ENCODE results near the gene MRPL30.
"Not testable (repeated sequence)": the region's sequence is repeated elsewhere in the genome, so short reads cannot be mapped to it uniquely, and the experiment has no call there.

The MRPL30 gene

DNA sequence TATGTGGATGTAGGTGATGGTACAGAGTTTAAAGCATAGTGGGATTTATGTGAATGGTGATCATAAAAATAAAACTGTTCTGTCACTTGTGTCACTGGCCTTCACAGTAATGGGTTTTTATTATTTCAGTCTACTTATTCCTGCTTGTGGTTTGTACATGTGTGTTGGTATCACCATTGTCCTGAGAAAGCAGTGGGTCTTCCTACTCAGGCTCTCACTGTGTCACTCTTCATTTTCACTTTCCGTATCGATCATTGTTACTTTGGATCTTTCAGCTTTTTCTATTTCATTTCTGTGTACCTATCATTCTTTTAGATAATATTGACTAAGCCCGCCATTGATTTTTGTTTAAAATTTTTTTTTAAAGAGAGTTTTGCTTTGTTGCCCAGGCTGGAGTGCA, 7.4 kb downstream of the MRPL30 start:
- no peak for DNase-seq (ENCODE audit: extremely low read depth, low read depth)
- TF ChIP-seq, protein P1, sequence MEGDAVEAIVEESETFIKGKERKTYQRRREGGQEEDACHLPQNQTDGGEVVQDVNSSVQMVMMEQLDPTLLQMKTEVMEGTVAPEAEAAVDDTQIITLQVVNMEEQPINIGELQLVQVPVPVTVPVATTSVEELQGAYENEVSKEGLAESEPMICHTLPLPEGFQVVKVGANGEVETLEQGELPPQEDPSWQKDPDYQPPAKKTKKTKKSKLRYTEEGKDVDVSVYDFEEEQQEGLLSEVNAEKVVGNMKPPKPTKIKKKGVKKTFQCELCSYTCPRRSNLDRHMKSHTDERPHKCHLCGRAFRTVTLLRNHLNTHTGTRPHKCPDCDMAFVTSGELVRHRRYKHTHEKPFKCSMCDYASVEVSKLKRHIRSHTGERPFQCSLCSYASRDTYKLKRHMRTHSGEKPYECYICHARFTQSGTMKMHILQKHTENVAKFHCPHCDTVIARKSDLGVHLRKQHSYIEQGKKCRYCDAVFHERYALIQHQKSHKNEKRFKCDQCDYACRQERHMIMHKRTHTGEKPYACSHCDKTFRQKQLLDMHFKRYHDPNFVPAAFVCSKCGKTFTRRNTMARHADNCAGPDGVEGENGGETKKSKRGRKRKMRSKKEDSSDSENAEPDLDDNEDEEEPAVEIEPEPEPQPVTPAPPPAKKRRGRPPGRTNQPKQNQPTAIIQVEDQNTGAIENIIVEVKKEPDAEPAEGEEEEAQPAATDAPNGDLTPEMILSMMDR (IDR thresholded peaks at IDR 0.05; ENCODE audit: low read depth, low read length): no peak

DNA sequence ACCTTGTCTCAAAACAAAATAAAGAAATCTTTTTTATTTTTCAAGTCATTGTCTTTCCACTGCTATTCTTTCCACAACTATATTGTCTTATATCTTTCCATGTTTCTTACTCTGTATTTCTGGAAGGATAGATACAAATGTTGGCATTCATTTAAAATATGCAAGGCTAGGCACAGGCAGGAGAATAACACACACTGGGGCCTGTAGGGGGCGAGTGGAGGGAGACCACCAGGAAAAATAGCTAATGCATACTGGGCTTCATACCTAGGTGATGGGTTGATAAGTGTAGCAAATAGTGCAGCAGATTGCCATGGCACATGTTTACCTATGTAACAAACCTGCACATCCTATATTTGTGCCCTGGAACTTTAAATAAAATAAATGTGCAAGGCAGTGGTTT, 9.6 kb downstream of the MRPL30 start:
- TF ChIP-seq, protein P1 (IDR thresholded peaks at IDR 0.05; ENCODE audit: low read depth, low read length): no peak
- DNase-seq (ENCODE audit: extremely low read depth, low read depth): no peak

DNA sequence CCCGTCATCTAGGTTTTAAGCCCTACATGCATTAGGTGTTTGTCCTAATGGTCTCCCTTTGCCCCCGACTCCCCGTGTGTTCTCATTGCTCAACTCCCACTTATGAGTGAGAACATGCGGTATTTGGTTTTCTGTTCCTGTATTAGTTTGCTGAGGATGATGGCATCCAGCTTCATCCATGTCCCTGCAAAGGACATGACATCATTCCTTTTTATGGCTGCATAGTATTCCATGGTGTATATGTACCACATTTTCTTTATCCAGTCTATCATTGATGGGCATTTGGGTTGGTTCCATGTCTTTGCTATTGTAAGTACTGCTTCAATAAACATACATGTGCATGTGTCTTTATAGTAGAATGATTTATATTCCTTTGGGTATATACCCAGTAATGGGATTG, 11.4 kb downstream of the MRPL30 start:
- DNase-seq (ENCODE audit: extremely low read depth, low read depth): not testable (repeated sequence)

GRCh38 chr2:99198103-99198841, 17.3 kb downstream of the MRPL30 start:
- DNase-seq (ENCODE audit: extremely low read depth, low read depth): no peak
- TF ChIP-seq, protein P1 (IDR thresholded peaks at IDR 0.05; ENCODE audit: low read depth, low read length): no peak

DNA sequence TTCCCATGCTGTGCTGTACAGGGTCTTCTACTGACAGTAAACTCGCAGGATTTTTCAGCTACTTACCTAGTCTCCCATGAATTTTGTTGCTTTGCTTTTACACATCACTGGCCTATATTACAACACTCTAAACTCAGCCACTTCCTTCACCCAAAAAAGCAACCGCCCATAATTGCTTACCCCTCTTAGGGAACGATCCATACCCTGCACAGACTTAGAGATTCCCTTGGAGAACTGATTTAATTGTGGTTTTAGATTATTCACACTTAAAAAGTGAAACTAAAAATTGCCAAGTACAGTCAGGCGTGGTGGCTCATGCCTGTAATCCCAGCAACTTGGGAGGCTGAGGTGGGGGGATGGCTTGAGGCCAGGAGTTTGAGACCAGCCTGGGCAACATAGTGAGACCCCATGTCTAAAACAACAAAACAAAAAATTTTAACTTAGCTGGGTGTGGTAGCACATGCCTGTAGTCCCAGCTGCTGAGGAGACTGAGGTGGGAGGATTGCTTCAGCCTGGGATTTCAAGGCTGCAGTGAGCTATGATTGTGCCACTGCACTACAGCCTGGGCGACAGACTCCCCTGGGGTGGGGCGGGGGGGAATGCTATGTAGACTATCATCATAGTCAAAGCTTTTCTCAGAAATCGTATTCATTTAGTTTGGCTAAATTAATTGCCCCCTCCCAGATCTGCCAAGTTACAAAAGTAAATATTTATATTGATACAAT, 19.3 kb downstream of the MRPL30 start:
- DNase-seq (ENCODE audit: extremely low read depth, low read depth): no peak
- TF ChIP-seq, protein P1 (IDR thresholded peaks at IDR 0.05; ENCODE audit: low read depth, low read length): no peak

DNA sequence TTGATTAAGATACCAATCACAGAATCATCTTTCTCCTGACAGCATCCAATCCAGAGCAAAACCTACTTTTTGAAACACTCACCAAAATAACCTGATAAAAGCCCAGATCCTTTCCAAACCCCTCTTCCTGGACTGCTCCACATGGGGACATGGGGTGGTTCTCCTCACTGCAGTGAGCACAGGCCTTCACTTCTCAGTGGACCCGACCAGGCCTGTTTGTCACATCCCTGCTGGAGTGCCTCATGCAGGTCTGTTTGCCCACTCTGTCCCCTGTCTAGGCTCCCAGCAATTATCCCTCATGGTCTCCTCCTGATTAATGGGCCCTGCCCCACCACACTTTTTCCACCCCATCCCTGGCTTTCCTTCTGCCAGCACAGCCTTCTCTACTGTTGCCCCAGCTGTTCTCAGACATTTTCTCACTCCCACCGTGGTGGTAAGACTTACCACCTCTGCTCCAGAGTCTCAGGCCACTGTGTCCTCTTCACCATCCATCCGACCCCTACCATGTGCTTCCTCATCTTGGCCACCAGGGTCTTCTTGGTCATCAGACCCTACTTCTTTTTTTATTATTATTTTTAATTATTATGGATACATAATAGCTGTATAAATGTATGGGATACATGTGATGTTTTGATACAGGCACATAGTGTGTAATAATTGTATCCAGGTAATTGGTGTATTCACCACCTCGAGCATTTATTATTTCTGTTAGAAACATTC, 21.1 kb downstream of the MRPL30 start:
- DNase-seq (ENCODE audit: extremely low read depth, low read depth): no peak
- TF ChIP-seq, protein P1 (IDR thresholded peaks at IDR 0.05; ENCODE audit: low read depth, low read length): no peak; the same call in 1 of the 2 replicates

DNA sequence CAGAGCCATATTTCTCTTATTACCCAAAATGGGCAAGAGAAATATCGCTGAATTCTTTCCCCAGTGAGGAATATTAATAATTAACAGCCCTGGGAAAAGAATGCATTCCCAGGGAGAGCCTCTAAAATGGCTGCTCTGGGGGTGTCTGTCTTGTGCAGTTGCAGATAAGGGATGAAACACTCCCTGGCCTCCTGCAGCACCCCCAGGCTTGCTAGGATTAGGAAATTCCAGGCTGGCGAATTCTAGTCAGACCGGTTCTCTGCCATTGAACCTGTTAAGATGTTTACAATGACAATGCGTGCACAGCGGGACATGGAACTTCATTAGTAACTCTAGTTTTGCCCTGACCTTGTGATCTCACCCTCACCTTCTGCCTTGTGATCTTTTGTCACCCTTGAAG, 24.5 kb downstream of the MRPL30 start:
- DNase-seq (ENCODE audit: extremely low read depth, low read depth): no peak
- TF ChIP-seq, protein P1 (IDR thresholded peaks at IDR 0.05; ENCODE audit: low read depth, low read length): no peak
